Mucosa of gallbladder (tissue), 1 donor: ENCODE results near the gene SLC5A10. TPM values are rescaled to one million over a fixed set of nuclear protein-coding genes. Genes with fewer than 3 reads are reported as not detected.
A peak's percentile ranks its signal among the peaks of the same experiment; 100 is the strongest.
"Not testable (repeated sequence)": the region's sequence is repeated elsewhere in the genome, so short reads cannot be mapped to it uniquely, and the experiment has no call there.

Source experiments
- DNase-seq: peaks from one replicate; pipeline ENCODE4 v3.0.0-alpha.2; 2020; ENCODE audit warnings: low spot score
- total RNA-seq: library from RNA; stranded (reverse); gene quantifications from one replicate; pipeline ENCODE4 v1.2.1, GENCODE V29; 2021
- donor health status: DM: no; HTN: no; CAD: no.

The SLC5A10 gene
- total RNA-seq, 1 donor from 2014 or later = not detected

DNA sequence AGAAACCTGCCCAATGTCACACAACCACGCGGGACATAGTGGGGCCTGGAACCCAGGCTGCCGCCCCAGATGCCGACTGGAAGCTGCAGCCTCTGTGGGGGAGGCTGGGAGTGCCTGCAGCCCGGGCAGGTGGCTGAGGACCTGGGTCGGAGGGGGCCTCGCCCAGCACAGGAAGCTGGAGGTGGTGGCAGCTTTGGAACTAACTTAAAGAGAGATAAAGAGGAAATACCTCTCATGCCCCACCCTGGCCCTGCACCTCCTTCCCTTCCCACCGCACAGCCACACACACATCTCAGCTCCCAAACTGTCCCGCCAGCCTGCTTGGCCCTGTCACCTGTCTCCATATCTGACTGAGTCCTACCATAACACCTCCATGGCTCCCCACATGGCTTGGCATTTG is 88.4 kb downstream of the SLC5A10 start:
- DNase-seq = not testable (repeated sequence)

GRCh38 chr17:19041871-19042270 is 89.9 kb downstream of the SLC5A10 start:
- DNase-seq = not testable (repeated sequence)

DNA sequence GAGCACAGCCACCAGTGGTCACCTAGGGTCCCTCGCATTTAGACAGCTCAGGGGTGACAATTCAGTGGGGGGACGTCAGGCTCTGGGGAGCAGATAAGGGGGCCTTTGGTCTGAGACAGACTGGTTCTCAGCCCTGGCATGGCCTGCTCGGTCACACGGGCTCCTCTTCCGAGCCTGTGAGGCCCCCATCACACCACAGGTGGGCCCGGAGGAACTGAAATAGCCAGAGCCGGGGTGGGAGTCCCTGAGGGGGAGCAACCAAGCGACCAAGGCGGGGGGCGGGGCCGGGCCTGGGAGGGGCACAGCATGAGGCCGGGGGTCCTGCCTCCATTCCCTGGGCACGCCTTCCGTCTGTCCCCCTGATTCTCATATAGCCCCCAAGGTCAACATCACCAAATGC is 90.4 kb downstream of the SLC5A10 start:
- DNase-seq = not testable (repeated sequence)

GRCh38 chr17:19043032-19043431 is 91.1 kb downstream of the SLC5A10 start:
- not testable (repeated sequence) for DNase-seq

GRCh38 chr17:19044643-19045042 is 92.7 kb downstream of the SLC5A10 start:
- not testable (repeated sequence) for DNase-seq

DNA sequence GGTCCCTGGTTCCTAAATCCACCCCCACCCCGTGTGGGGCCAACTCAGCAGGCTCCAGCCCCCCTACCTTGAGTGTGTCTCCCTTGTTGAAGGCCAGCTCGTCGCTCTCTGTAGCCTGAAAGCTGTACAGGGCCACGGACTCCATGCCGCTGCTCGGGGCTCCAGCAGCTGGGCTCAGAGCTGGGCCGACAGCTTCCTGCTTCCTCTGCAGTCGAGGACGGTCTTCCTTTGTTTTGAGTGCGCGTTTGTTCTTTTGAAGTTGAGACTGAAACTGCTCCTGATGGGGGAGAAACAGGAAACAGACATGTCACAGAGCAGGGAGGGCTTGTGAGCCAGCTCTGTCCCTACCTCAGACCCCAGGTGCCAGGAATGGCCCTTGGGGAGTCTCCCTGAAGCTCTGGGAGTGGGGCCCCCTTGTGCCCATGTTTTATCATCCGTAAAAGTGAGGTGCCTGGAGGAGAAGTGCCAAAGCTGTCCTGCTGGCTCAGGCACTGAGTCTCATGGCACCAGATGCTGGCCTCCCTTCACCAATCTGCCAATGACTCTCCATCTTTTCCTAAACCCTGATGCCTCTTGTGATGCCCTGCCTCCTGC is 94.9 kb downstream of the SLC5A10 start, which contains the start of gene GRAP:
Gene GRAP (minus strand): TSS at position 176 of the 594 bp plus-strand sequence. CDS start 31 bp downstream, at position 145.
- not testable (repeated sequence) for DNase-seq

DNA sequence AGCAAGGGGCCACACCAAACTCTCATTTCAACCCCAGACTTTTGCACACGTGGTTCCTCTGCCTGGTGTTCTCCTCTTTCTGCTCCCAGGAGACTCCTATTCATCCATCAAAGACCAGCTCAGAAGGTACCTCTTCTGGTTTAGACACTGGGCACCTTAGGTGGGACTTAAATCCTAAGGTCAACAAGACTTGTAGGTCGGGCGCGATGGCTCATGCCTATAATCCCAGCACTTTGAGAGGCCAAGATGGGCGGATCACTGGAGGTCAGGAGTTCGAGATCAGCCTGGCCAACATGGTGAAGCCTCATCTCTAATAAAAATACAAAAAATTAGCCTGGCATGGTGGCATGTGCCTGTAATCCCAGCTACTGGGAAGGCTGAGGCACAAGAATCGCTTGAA is 95.5 kb downstream of the SLC5A10 start:
- not testable (repeated sequence) for DNase-seq

DNA sequence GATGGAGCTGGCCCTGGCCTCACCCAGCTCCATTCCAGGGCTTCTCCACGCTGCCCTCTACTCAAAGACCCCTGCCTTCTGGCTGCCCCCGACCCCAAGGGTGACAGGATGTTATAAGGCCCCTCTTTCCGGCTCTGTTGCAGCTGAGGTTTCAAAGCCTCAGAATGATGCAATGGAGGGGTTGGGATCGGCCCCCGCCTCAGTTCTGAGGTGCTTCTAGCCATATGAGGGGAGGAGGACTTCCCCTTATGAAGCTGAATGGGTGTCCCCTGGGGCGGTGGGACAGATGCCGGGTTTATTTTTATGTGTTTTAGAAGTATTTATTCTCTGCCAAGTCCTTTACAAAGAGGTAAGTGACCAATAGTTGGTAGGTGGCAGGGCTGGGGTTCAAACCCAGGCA is 96.9 kb downstream of the SLC5A10 start:
- DNase-seq = peak; percentile 4

DNA sequence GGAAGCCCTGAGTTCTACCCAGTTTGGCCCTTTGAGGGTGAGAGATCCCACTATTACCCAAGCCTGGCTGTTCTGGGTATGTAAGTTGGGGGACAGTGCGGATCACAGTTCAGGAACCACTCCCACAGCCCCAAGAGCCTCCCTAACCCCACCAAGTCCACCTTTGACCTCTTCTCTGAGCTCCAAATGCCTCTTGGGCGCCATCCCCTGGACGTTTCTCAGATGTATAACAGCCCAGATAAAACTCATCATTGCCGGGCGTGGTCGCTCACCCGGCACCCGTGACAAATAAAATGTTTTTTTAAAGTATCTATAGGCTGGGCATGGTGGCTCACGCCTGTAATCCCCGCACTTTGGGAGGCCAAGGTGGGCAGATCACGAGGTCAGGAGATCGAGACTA is 103.5 kb downstream of the SLC5A10 start:
- DNase-seq = not testable (repeated sequence)

- DNase-seq = peak; percentile 9
These were observed 110.2 kb downstream of the SLC5A10 start for GRCh38 chr17:19062009-19062717.

DNA sequence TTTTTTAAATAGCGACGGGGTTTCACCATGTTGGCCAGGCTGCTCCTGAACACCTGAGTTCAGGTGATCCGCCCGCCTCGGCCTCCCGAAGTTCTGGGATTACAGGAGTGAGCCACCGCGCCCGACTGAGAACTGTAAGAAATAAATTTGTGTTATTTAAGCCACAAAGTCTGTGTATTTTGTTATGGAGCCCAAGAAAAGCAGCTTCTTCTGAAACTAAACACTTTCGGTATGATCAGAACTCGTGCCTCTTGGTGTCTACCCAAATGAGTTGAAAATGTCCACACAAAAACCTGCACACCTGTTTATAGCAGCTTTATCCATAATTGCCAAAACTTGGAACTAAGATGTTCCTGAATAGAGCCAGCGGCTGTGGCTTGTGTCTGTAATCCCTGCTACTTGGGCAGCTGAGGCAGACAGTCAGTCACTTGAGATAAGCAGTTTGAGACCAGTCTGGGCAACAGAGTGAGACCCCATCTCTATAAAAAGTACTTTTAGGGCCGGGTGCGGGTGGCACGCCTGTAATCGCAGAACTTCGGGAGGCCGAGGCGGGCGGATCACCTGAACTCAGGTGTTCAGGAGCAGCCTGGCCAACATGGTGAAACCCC is 110.9 kb downstream of the SLC5A10 start:
- not testable (repeated sequence) for DNase-seq

- DNase-seq = peak; percentile 85
These were observed 111.5 kb downstream of the SLC5A10 start for GRCh38 chr17:19063326-19063956.

DNA sequence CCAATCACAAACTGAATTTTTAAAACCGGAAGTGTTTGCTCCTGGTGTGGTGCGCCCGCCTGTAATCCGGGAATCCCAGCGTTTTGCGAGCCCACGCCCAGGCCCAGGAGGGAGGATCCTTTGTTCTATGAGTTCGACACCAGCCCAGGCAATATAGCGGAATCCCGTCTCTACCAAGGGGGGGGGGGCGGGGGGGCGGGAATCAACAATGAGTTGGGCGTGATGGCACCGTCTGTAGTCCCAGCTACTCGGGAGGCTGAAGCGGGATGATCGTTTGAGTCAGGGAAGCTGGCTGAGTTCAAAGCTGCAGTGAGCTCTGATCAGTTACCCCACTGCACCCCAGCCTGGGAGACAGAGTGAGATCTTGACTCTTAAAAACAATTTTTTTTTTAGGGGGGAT is 112.4 kb downstream of the SLC5A10 start:
- peak; percentile 8 for DNase-seq

- DNase-seq = not testable (repeated sequence)
These were observed 118.6 kb downstream of the SLC5A10 start for GRCh38 chr17:19070318-19071168.

Other genes with a start within 250 kb of the SLC5A10 start
- gene FBXW10, start 208.1 kb upstream of the SLC5A10 start, total RNA-seq = 0.86 TPM
- 59.8 TPM for gene TVP23B, start 171.0 kb upstream of the SLC5A10 start, total RNA-seq
- 51.6 TPM for gene PRPSAP2, start 94.0 kb upstream of the SLC5A10 start, total RNA-seq
- gene FAM83G, start 52.6 kb downstream of the SLC5A10 start, total RNA-seq = 35.0 TPM
- gene GRAP, start 94.8 kb downstream of the SLC5A10 start, total RNA-seq = 7.8 TPM
- gene GRAPL, start 175.4 kb downstream of the SLC5A10 start, total RNA-seq = 9.2 TPM